SIG-M5 treated with dmso at 0.1 percent for 504 hours (cell line): Measurements from ENCODE around the gene CSTF2T.

ENCODE experiments used
- DNase-seq: peaks from one replicate; lab custom pipeline; 2025; ENCODE audit not compliant: unreplicated experiment; lab: John Stamatoyannopoulos, UW

CSTF2T gene, protein sequence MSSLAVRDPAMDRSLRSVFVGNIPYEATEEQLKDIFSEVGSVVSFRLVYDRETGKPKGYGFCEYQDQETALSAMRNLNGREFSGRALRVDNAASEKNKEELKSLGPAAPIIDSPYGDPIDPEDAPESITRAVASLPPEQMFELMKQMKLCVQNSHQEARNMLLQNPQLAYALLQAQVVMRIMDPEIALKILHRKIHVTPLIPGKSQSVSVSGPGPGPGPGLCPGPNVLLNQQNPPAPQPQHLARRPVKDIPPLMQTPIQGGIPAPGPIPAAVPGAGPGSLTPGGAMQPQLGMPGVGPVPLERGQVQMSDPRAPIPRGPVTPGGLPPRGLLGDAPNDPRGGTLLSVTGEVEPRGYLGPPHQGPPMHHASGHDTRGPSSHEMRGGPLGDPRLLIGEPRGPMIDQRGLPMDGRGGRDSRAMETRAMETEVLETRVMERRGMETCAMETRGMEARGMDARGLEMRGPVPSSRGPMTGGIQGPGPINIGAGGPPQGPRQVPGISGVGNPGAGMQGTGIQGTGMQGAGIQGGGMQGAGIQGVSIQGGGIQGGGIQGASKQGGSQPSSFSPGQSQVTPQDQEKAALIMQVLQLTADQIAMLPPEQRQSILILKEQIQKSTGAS

GRCh38 chr10:51699475-51700227, at the start of gene CSTF2T:
TSS of gene CSTF2T (minus strand) at chr10:51699595. CDS start at chr10:51699549, 46 bp downstream.
- DNase-seq, result peak; percentile 86

- no peak for DNase-seq
Measured at GRCh38 chr10:51748959-51749358, 49.6 kb upstream of the CSTF2T start.

GRCh38 chr10:51747216-51747615, 47.8 kb upstream of the CSTF2T start:
- DNase-seq, result no peak

GRCh38 chr10:51745397-51745796, 46.0 kb upstream of the CSTF2T start:
- DNase-seq, result no peak

- DNase-seq, result no peak
Measured at GRCh38 chr10:51744235-51745000, 45.0 kb upstream of the CSTF2T start.

- no peak for DNase-seq
Measured at GRCh38 chr10:51743146-51743545, 43.8 kb upstream of the CSTF2T start.

- DNase-seq, result no peak
Measured at GRCh38 chr10:51733057-51733456, 33.7 kb upstream of the CSTF2T start.

GRCh38 chr10:51729822-51730555, 30.6 kb upstream of the CSTF2T start:
- DNase-seq, result no peak

- DNase-seq, result no peak
Measured at GRCh38 chr10:51724038-51724437, 24.6 kb upstream of the CSTF2T start.

GRCh38 chr10:51718804-51719291, 19.5 kb upstream of the CSTF2T start:
- DNase-seq, result no peak

DNA sequence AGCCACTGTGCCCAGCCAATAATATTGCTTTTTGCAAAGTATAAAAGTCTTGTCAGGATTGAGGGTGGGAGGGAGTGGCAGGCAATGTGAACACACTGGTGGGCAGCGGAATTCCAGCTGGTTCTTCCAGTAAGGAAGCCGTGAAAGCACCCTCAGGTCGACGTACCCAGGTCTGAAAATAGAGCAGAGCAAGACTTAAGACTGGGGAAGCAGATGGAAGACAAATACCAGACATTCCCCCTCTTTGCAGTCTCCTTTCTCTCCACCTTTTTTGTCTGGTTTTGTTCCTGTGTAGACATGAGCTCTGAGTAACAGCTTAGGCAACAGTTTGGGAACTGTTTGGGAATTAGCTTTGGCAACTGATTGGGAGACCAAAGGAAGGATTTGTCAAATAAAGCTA, 17.6 kb upstream of the CSTF2T start:
- DNase-seq, result no peak

- no peak for DNase-seq
Measured at GRCh38 chr10:51711519-51711891, 12.1 kb upstream of the CSTF2T start.

DNA sequence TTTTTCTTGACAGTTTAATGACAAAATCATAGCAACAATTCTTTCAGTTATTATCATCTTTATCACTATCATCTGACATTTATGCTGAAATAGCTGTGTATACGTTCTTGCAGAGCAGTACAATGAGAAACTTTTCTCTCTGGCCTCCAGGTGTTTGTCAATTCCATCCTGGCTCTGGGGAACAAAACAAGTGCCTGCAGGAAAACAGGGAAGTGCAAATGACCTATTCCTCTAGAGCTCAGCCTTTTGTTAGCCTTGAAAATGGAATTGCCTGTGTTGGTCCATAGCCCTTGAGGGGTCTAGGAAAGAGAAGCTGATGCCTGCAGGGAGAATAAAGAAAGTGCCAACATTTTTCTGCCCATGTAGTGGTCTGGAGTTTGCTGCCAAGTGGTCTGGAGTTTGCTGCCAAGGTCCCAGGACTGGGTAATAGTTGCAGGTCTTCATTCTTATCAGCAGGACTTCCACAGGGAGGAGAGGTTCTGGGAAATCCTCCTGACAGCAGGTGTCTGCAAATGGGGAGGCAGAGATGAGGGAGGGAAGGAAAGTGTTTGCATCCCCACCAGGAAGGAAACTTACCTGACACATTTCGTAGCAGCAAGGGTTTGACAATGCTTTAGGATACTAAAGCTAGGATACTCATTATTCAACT, 10.1 kb upstream of the CSTF2T start:
- DNase-seq, result no peak

- DNase-seq, result no peak
Measured at GRCh38 chr10:51708609-51709008, 9.2 kb upstream of the CSTF2T start.

- DNase-seq, result no peak
Measured at GRCh38 chr10:51707821-51708424, 8.5 kb upstream of the CSTF2T start.

GRCh38 chr10:51707392-51707791, 8.0 kb upstream of the CSTF2T start:
- DNase-seq, result no peak

DNA sequence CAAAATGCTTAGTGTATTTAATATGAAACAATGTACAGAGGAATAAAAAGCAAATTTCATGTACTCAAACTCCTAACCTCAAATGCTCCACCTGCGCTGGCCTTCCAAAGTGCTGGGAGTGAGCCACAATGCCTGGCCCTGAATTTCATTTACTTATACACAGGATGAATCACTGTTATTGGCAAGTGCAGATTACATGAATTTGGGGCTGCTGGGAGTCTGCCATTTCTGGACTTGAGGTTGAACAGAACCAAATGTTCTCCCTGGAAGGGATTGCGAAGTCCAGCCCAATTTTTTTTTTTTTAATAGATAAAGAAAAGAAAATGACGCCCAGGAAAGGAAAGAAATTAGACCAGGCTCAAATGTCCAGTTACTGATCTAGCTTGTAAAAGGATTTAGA, 6.8 kb upstream of the CSTF2T start:
- no peak for DNase-seq

- no peak for DNase-seq
Measured at GRCh38 chr10:51705774-51706173, 6.4 kb upstream of the CSTF2T start.

DNA sequence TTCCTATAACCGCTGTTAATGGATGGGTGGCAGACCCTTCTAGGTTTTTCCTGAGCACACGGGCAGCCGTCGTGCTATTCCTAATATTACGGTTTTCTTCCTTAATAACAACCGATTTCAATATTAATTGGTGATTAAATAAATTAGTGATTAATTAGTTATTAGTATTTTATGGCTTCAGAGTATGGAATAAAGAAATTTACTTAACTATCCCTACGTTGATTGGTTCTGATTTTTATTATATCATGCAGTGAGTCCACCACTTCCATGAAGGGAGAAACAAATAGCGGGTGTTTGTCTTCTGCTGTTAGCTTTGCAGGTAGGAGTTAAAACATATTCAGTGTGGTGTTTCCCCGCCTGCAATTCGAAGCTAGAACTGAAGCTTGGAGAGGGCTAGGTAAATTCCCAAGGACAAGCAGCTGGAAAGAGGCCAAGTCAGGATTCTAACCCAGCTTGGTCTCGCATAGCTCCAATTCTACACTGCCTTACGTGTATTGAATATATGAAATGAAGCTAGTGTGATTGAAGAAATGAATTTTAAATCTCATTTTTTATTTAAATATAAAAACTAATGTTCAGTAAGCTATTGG, 928 bp upstream of the CSTF2T start:
- DNase-seq, result no peak
